CD14-positive monocyte (primary cell): ENCODE measurements around the gene TYW1. TPM values are rescaled to one million over a fixed set of nuclear protein-coding genes. Genes with fewer than 3 reads are reported as not detected.
"Not testable (repeated sequence)": the region's sequence is repeated elsewhere in the genome, so short reads cannot be mapped to it uniquely, and the experiment has no call there.

Experiments
- DNase-seq, 3 donors: peaks; one replicate each; pipeline ENCODE4 v3.0.0-alpha.2; 2011 to 2022
- H2AFZ ChIP-seq: 2 replicates; pipeline ENCODE4 v1.6.0; 2012; ENCODE audit warnings: mild to moderate bottlenecking, low read depth, low read length, inconsistent platforms; ENCODE audit not compliant: insufficient read depth, poor library complexity, severe bottlenecking
- H3K27ac ChIP-seq, 2 donors: 1 replicate in 1 of 2; 2 replicates in 1 of 2; pipeline ENCODE4 v1.5.1; 2012 to 2013; ENCODE audit warnings: low read length in 2 of 2, control low read depth in 1 of 2, inconsistent platforms in 1 of 2, low read depth in 1 of 2, mild to moderate bottlenecking in 1 of 2
- H3K27me3 ChIP-seq, 2 donors: one replicate each; pipeline versions ENCODE4 v1.6.0 to v1.6.1; 2011 to 2013; ENCODE audit warnings: low read length in 2 of 2; ENCODE audit not compliant: control insufficient read depth in 2 of 2, insufficient read depth in 2 of 2
- H3K36me3 ChIP-seq, 2 donors: replicated peaks in 1 of 2; 1 replicate in 1 of 2; 2 replicates in 1 of 2; pipeline versions ENCODE4 v1.5.1 to v1.6.1; 2012 to 2013; ENCODE audit warnings: low read length in 2 of 2, control low read depth in 1 of 2, inconsistent platforms in 1 of 2, mild to moderate bottlenecking in 1 of 2; ENCODE audit not compliant: insufficient read depth in 2 of 2, control insufficient read depth in 1 of 2
- H3K4me1 ChIP-seq, 2 donors: 1 replicate in 1 of 2; 2 replicates in 1 of 2; pipeline versions ENCODE4 v1.5.1 to v1.6.1; 2012 to 2013; ENCODE audit warnings: low read length in 2 of 2, control low read depth in 1 of 2, inconsistent platforms in 1 of 2, mild to moderate bottlenecking in 1 of 2, moderate library complexity in 1 of 2; ENCODE audit not compliant: insufficient read depth in 2 of 2, control insufficient read depth in 1 of 2
- H3K4me2 ChIP-seq: replicated peaks from 2 replicates; pipeline ENCODE3; 2012; ENCODE audit warnings: low read length, moderate library complexity, mild to moderate bottlenecking; ENCODE audit not compliant: poor library complexity, severe bottlenecking; ENCODE audit errors: extremely low read depth
- H3K4me3 ChIP-seq, 3 experiments: fragments of 200-600 bp in 1 of 3; sonication (generic) in 1 of 3; replicated peaks in 1 of 3; 1 replicate in 2 of 3; 2 replicates in 1 of 3; pipeline ENCODE4 v1.5.1; 2011 to 2013; ENCODE audit warnings: low read length in 3 of 3, mild to moderate bottlenecking in 3 of 3, control low read depth in 2 of 3, low read depth in 2 of 3, inconsistent platforms in 1 of 3, moderate library complexity in 1 of 3
- H3K79me2 ChIP-seq: 2 replicates; pipeline ENCODE4 v1.6.0; 2012; ENCODE audit warnings: mild to moderate bottlenecking, control low read depth, inconsistent platforms, low read length, moderate library complexity; ENCODE audit not compliant: insufficient read depth
- H3K9ac ChIP-seq: 2 replicates; pipeline ENCODE4 v1.6.0; 2017; ENCODE audit warnings: low read length, mild to moderate bottlenecking; ENCODE audit not compliant: insufficient read depth, poor library complexity, severe bottlenecking
- H3K9me3 ChIP-seq, 2 donors: replicated peaks in 1 of 2; 1 replicate in 1 of 2; 2 replicates in 1 of 2; pipeline versions ENCODE4 v1.5.1 to v1.6.1; 2012 to 2013; ENCODE audit warnings: low read length in 2 of 2, control low read depth in 1 of 2; ENCODE audit not compliant: control insufficient read depth in 1 of 2, insufficient read depth in 1 of 2
- H4K20me1 ChIP-seq: 2 replicates; pipeline ENCODE4 v1.6.0; 2012; ENCODE audit warnings: mild to moderate bottlenecking, low read length, control low read depth, moderate library complexity; ENCODE audit not compliant: insufficient read depth
- H3K27ac Mint-ChIP-seq, 7 donors: one replicate each; pipeline ENCODE4 v1.8.0; 2020; ENCODE audit warnings: mild to moderate bottlenecking in 7 of 7, mixed read lengths in 7 of 7, moderate library complexity in 6 of 7, inconsistent platforms in 2 of 7
- H3K27me3 Mint-ChIP-seq, 3 donors: one replicate each; pipeline ENCODE4 v1.8.0; 2021 to 2022; ENCODE audit warnings: low read depth in 3 of 3, mild to moderate bottlenecking in 3 of 3, mixed read lengths in 3 of 3, moderate library complexity in 3 of 3, inconsistent platforms in 1 of 3
- H3K36me3 Mint-ChIP-seq, 2 donors: one replicate each; pipeline ENCODE4 v1.8.0; 2020; ENCODE audit warnings: mixed read lengths in 2 of 2, inconsistent platforms in 1 of 2, mild to moderate bottlenecking in 1 of 2
- H3K4me1 Mint-ChIP-seq: one replicate; pipeline ENCODE4 v1.8.0; 2020; ENCODE audit warnings: mild to moderate bottlenecking, mixed read lengths
- H3K4me3 Mint-ChIP-seq, 2 donors: one replicate each; pipeline ENCODE4 v1.8.0; 2020; ENCODE audit warnings: mild to moderate bottlenecking in 2 of 2, mixed read lengths in 2 of 2, moderate library complexity in 1 of 2
- H3K9me3 Mint-ChIP-seq, 7 donors: one replicate each; pipeline ENCODE4 v1.8.0; 2020 to 2022; ENCODE audit warnings: mixed read lengths in 7 of 7, mild to moderate bottlenecking in 6 of 7, moderate library complexity in 6 of 7, inconsistent platforms in 2 of 7
- CTCF ChIP-seq: fragments of 200-600 bp; IDR thresholded peaks from one replicate; pipeline ENCODE4 v1.8.0; 2022; ENCODE audit warnings: antibody characterized with exemption, mild to moderate bottlenecking
- WGBS: methylation state at CpG from one replicate; pipeline ENCODE4 v1.1.5; 2013; ENCODE audit warnings: missing lambda C conversion rate; ENCODE audit not compliant: insufficient coverage; 5-methylcytosine and 5-hydroxymethylcytosine counted together
- intact Hi-C, 2 donors: fragments of 100-400 bp; cut with micrococcal nuclease; formaldehyde crosslinking; loops; one replicate each; pipeline versions ENCODE4 v1.15.0 to v1.15.1; 2023
- polyA plus RNA-seq, 3 donors: library from polyadenylated mRNA; depleted of rRNA in 1 of 3; unstranded in 2 of 3; stranded (reverse) in 1 of 3; fragments of 300-500 nt in 2 of 3; fragments of >200 nt in 1 of 3; fragmentation: Illumina TruSeq in 2 of 3; gene quantifications; 1 replicate in 2 of 3; 2 replicates in 1 of 3; pipeline ENCODE4 v1.2.3, GENCODE V29; 2012 to 2021

The TYW1 gene
- polyA plus RNA-seq, 3 donors, result 6.3 to 9.0 (median 7.2) TPM

GRCh38 chr7:67176730-67177129, 180.1 kb downstream of the TYW1 start:
- no CpG with 5 or more reads among the region's 6 CpGs for WGBS
- H3K27ac ChIP-seq, H3K4me2 ChIP-seq, H3K27me3 ChIP-seq, H3K4me3 ChIP-seq, H3K27ac Mint-ChIP-seq, H3K9me3 ChIP-seq, intact Hi-C loops, H3K9ac ChIP-seq, H3K4me3 Mint-ChIP-seq, H3K9me3 Mint-ChIP-seq, DNase-seq, H3K4me1 Mint-ChIP-seq, H3K4me1 ChIP-seq, H3K36me3 Mint-ChIP-seq, H3K27me3 Mint-ChIP-seq, H2AFZ ChIP-seq, H3K36me3 ChIP-seq, H3K79me2 ChIP-seq, H4K20me1 ChIP-seq: not testable (repeated sequence)
- peak; percentile 28 for TF ChIP-seq CTCF

GRCh38 chr7:67178915-67179688, 182.5 kb downstream of the TYW1 start:
- H3K27me3 Mint-ChIP-seq, H3K27ac ChIP-seq, H3K27me3 ChIP-seq, H2AFZ ChIP-seq, H3K4me3 ChIP-seq, H3K36me3 Mint-ChIP-seq, H3K4me3 Mint-ChIP-seq, H3K4me1 Mint-ChIP-seq, H3K9me3 Mint-ChIP-seq, H3K9me3 ChIP-seq, H4K20me1 ChIP-seq, H3K9ac ChIP-seq, H3K36me3 ChIP-seq, DNase-seq, H3K4me2 ChIP-seq, H3K27ac Mint-ChIP-seq, H3K79me2 ChIP-seq, H3K4me1 ChIP-seq, intact Hi-C loops: not testable (repeated sequence)
- WGBS, result 100% methylated on average over 1 of the region's 5 CpGs

DNA sequence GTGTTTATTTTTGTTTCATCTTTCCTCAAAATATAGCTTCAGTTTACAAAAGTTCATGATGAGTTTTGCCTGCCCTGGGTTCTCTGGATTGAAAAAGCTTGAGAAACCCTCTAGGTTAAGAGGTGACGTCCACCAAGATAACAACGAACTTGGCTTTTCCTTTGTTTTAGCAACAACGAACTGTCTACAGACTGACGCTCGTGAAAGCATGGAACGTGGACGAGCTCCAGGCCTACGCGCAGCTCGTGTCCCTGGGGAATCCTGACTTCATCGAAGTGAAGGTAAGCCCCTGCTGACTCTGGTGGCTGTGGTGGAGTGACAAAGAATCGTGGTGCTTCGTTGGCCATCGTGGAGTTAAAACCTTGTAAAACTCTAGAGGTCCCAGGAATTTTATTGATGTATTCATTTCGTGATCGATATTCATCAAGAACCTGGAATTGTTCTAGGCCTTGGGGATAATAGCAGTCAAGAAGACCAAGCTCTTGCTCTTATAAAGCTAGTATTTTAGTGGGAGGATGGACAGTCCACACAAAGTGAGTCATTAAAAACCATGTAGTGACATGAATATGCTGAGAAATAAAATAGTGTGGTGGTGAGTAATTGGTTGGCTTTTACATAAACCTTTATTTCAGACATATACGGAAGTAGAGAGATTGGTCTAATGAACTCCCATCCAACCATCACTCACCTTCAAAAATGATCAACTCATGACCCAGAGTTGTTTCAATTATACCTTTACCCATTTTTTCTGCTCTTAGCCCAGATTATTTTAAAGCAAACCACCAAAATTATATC, 186.5 kb downstream of the TYW1 start:
- WGBS, result no CpG with 5 or more reads among the region's 17 CpGs
- H3K79me2 ChIP-seq, H3K27me3 Mint-ChIP-seq: not testable (repeated sequence)

More for the DNA sequence above, 186.5 kb downstream of the TYW1 start:
- H3K27ac Mint-ChIP-seq, H3K27me3 ChIP-seq, H4K20me1 ChIP-seq, H2AFZ ChIP-seq, H3K9me3 ChIP-seq, intact Hi-C loops, H3K4me3 Mint-ChIP-seq, DNase-seq, H3K9ac ChIP-seq, H3K27ac ChIP-seq, H3K4me1 Mint-ChIP-seq, H3K4me2 ChIP-seq, H3K4me1 ChIP-seq, H3K4me3 ChIP-seq, H3K9me3 Mint-ChIP-seq, H3K36me3 ChIP-seq: not testable (repeated sequence)
- peaks cover 9 to 15% of the 10 kb centered on the region in 2 donors for H3K36me3 Mint-ChIP-seq
